Mucosa of stomach (tissue), 1 donor: Measurements from ENCODE around the gene ACTL6B.

Experiments used
- H3K27me3 ChIP-seq: one replicate; pipeline ENCODE4 v1.7.0; 2013; ENCODE audit warnings: mild to moderate bottlenecking, low read length; ENCODE audit not compliant: control insufficient read depth, insufficient read depth
- H3K36me3 ChIP-seq: one replicate; pipeline ENCODE4 v1.7.0; 2013; ENCODE audit warnings: low read length; ENCODE audit not compliant: control insufficient read depth, insufficient read depth
- H3K4me1 ChIP-seq: one replicate; pipeline ENCODE4 v1.7.0; 2013; ENCODE audit warnings: mild to moderate bottlenecking, low read length; ENCODE audit not compliant: control insufficient read depth, insufficient read depth
- H3K4me3 ChIP-seq: one replicate; pipeline ENCODE4 v1.7.0; 2013; ENCODE audit warnings: low read length
- H3K9ac ChIP-seq: one replicate; pipeline ENCODE4 v1.7.0; 2013; ENCODE audit warnings: mild to moderate bottlenecking, low read length, moderate library complexity
- H3K9me3 ChIP-seq: one replicate; pipeline ENCODE4 v1.7.0; 2013; ENCODE audit warnings: mild to moderate bottlenecking, low read length, moderate library complexity; ENCODE audit not compliant: control insufficient read depth
- donor health status: Pancreatic carcinoma.

ACTL6B gene

GRCh38 chr7:100681491-100682227 lies 25.4 kb upstream of the ACTL6B start:
- H3K9me3 ChIP-seq, result no peaks in the 10 kb centered on the region
- no peaks in the 10 kb centered on the region for H3K27me3 ChIP-seq
- peaks cover 6% of the 10 kb centered on the region for H3K4me1 ChIP-seq
- no peak overlapping the region for H3K9ac ChIP-seq
- H3K36me3 ChIP-seq, result peaks cover 34% of the 10 kb centered on the region
- no peak overlapping the region for H3K4me3 ChIP-seq

- Histone ChIP-seq H3K9ac (no peak overlapping the region), H3K4me3 (no peak overlapping the region), H3K27me3 (no peaks in the 10 kb centered on the region), H3K36me3 (peaks cover 32% of the 10 kb centered on the region), H3K9me3 (no peaks in the 10 kb centered on the region), H3K4me1 (peaks cover 11% of the 10 kb centered on the region)
Observed at GRCh38 chr7:100680576-100681271, 24.5 kb upstream of the ACTL6B start.

- Histone ChIP-seq H3K9me3 (no peaks in the 10 kb centered on the region), H3K4me3 (no peak overlapping the region), H3K4me1 (peaks cover 11% of the 10 kb centered on the region), H3K27me3 (no peaks in the 10 kb centered on the region), H3K36me3 (peaks cover 28% of the 10 kb centered on the region), H3K9ac (no peak overlapping the region)
Observed at GRCh38 chr7:100679927-100680575, 23.8 kb upstream of the ACTL6B start.

DNA sequence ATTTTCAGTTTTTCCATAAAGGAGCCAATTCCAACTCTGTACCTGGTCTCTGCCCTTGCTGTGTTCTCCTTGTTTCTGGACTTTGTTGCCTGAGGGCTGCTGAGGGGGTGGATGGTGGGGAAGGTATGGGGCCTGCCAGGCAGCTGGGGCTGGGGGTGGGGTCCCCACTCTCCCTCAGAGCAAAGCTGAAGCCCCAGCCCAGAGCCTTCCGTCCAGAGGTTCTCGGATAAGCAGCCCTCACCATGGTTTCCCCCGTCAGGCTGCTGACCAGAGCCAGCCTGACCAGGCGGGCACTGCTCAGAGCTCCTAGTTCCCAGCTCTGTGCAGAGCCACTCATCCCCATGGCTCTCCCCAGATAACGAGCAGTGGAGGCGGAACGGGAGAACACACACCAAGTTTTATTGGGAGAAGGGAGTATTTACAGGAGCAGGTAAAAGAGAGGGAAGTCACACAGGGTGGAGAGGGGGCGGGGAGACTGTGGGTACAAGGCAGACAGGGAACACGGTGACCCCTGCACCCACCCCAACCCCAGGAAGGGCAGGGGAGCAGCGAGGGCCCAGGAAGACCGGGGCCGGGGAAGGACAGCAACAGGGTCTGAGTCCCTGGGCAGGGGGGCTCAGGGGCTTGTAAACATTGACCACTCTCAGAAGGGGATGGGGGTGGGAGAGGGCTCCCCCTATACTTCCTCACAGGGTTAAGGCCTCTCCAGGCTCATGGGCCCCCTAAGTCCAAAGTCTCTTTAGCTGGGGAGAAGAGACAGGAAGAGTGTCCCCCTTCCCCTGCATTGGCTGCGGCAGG lies 23.1 kb upstream of the ACTL6B start:
- Histone ChIP-seq H3K36me3 (peaks cover 28% of the 10 kb centered on the region), H3K4me3 (no peak overlapping the region), H3K4me1 (peaks cover 11% of the 10 kb centered on the region), H3K9ac (no peak overlapping the region), H3K27me3 (no peaks in the 10 kb centered on the region), H3K9me3 (no peaks in the 10 kb centered on the region)

GRCh38 chr7:100678291-100678984 lies 22.2 kb upstream of the ACTL6B start:
- H3K4me3 ChIP-seq, result no peak overlapping the region
- H3K27me3 ChIP-seq, result no peaks in the 10 kb centered on the region
- peaks cover 25% of the 10 kb centered on the region for H3K36me3 ChIP-seq
- H3K4me1 ChIP-seq, result peaks cover 11% of the 10 kb centered on the region
- H3K9me3 ChIP-seq, result no peaks in the 10 kb centered on the region
- no peak overlapping the region for H3K9ac ChIP-seq

DNA sequence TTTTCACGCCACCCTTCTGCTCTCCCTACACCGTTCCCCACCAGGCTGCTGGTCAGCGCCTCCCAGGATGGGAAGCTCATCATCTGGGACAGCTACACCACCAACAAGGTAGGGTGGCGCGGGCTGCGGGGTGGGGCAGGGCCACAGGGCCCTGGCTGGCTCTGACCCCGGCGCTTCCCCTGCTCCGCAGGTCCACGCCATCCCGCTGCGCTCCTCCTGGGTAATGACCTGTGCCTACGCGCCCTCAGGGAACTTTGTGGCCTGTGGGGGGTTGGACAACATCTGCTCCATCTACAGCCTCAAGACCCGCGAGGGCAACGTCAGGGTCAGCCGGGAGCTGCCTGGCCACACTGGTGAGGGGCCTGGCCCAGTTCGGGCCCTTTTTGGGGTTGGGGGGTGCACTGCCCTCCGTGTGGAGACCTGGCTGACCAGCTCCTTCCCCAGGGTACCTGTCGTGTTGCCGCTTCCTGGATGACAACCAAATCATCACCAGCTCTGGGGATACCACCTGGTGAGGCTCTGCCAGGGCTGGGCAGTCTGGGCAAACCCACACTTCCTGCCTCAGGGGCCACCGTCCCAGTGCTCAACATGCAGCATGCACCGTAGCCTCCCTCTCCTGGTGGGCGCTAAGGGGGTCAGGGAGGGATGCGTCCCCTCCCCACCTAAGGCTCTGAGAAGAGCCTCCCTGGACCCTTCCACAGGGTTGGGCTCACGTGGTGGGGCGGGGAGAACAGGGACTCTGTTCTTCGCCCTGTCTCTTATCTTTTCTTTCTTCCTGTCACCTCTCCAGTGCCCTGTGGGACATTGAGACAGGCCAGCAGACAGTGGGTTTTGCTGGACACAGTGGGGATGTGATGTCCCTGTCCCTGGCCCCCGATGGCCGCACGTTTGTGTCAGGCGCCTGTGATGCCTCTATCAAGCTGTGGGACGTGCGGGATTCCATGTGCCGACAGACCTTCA lies 21.3 kb upstream of the ACTL6B start:
- no peaks in the 10 kb centered on the region for H3K27me3 ChIP-seq
- no peak overlapping the region for H3K9ac ChIP-seq
- peaks cover 11% of the 10 kb centered on the region for H3K4me1 ChIP-seq
- H3K36me3 ChIP-seq, result peaks cover 21% of the 10 kb centered on the region
- H3K9me3 ChIP-seq, result no peaks in the 10 kb centered on the region
- no peak overlapping the region for H3K4me3 ChIP-seq

- H3K4me3 ChIP-seq, result no peak overlapping the region
- no peaks in the 10 kb centered on the region for H3K9me3 ChIP-seq
- peaks cover 11% of the 10 kb centered on the region for H3K4me1 ChIP-seq
- peak overlapping the region; percentile 47 for H3K9ac ChIP-seq
- H3K27me3 ChIP-seq, result no peaks in the 10 kb centered on the region
- H3K36me3 ChIP-seq, result peaks cover 21% of the 10 kb centered on the region
Observed at GRCh38 chr7:100676501-100677306, 20.5 kb upstream of the ACTL6B start.

DNA sequence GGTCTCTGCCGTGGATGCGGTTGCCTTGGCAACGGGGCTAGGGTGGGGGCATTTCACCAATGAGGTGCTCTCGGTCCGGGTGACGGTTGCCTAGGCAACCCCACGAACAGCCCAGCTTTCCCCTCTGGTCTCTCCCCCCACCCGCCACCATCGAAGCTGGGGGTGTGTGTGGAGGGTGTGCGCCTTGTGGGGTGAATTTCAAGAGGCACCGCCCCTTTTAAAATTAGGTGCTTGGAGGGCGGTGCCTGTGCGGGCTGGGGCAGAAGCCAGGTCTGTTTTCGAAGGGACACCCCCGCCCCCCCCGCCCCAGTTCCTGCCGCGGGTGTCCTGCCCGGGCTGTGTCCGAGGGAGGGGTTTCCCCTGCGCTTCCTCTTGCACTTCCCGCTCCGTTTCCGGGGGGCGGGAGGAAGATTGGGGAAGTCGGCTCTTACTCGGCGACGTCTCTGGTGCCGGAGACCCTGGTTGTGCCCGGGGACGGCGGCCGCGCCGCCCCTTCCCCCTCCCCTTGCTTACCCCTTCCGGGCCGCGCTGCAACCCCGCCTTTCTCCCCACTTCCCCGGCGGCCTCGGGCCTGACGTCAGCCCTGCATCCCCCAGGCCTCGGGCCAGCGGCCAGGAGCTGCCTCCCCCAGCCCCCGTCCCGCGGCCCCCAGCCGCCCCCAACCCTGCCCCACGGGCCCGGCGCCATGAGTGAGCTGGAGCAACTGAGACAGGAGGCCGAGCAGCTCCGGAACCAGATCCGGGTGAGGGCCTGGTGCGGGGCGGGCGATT lies 19.5 kb upstream of the ACTL6B start:
- Histone ChIP-seq H3K4me1 (peaks cover 11% of the 10 kb centered on the region), H3K9me3 (no peaks in the 10 kb centered on the region), H3K4me3 (no peak overlapping the region), H3K36me3 (peaks cover 21% of the 10 kb centered on the region), H3K27me3 (no peaks in the 10 kb centered on the region), H3K9ac (peak overlapping the region; percentile 47)

DNA sequence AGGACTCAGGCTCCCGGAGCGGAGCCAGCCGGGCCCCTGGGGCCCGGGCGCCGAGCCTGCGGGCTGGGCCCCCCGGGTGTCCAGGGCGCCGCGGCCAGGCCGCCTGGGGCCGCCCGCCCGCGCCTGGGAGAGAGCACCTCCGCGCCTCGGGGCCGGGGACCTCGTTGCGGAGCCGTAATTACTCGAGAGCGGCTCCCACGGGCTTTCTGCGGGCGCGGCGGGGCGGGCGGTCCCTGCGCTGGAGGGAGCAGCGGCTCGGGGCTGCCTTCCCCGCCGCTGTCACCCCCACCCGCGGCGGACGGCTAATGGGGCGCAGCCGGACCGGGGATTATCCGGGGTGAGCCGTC lies 18.8 kb upstream of the ACTL6B start:
- Histone ChIP-seq H3K9ac (peak overlapping the region; percentile 94), H3K36me3 (peaks cover 21% of the 10 kb centered on the region), H3K27me3 (no peaks in the 10 kb centered on the region), H3K4me1 (peaks cover 11% of the 10 kb centered on the region), H3K9me3 (no peaks in the 10 kb centered on the region), H3K4me3 (no peak overlapping the region)
